DOHH2 (cell line): Measurements from ENCODE around the gene KCNAB1.

ENCODE experiments used
- H3F3A ChIP-seq: fragments of 200-600 bp; sonication (generic), shearing (Covaris generic); 2 replicates; pipeline ENCODE4 v1.6.0; 2016; ENCODE audit warnings: antibody characterized with exemption, mild to moderate bottlenecking; ENCODE audit not compliant: control insufficient read depth, insufficient read depth
- H3K27ac ChIP-seq: fragments of 200-600 bp; sonication (generic); 2 replicates; pipeline ENCODE4 v1.5.1; 2014; ENCODE audit warnings: low read depth, mild to moderate bottlenecking, low read length, moderate library complexity
- H3K27me3 ChIP-seq: fragments of 200-600 bp; sonication (generic); 2 replicates; pipeline ENCODE4 v1.6.1; 2014; ENCODE audit warnings: mild to moderate bottlenecking, low read length, mixed read lengths; ENCODE audit not compliant: control insufficient read depth
- H3K36me3 ChIP-seq: fragments of 200-600 bp; sonication (generic); 2 replicates; pipeline ENCODE4 v1.6.1; 2014; ENCODE audit warnings: mild to moderate bottlenecking, low read length, moderate library complexity, mixed read lengths; ENCODE audit not compliant: control insufficient read depth
- H3K4me1 ChIP-seq: fragments of 200-600 bp; sonication (generic); 2 replicates; pipeline ENCODE4 v1.6.1; 2014; ENCODE audit warnings: mild to moderate bottlenecking, low read length, mixed read lengths; ENCODE audit not compliant: control insufficient read depth
- H3K4me2 ChIP-seq: fragments of 200-600 bp; sonication (generic); 2 replicates; pipeline ENCODE4 v1.6.0; 2014; ENCODE audit warnings: mild to moderate bottlenecking, low read length, moderate library complexity
- H3K4me3 ChIP-seq: fragments of 200-600 bp; sonication (generic); 2 replicates; pipeline ENCODE4 v1.5.1; 2014; ENCODE audit warnings: mild to moderate bottlenecking, low read length, mixed read lengths
- H3K79me2 ChIP-seq: fragments of 200-600 bp; sonication (generic); 2 replicates; pipeline ENCODE4 v1.6.1; 2014; ENCODE audit warnings: mild to moderate bottlenecking, low read length, mixed read lengths; ENCODE audit not compliant: control insufficient read depth
- H3K9me2 ChIP-seq: fragments of 200-600 bp; sonication (generic); replicated peaks from 2 replicates; pipeline ENCODE4 v1.6.1; 2014; ENCODE audit warnings: mild to moderate bottlenecking, low read length, mixed read lengths; ENCODE audit not compliant: control insufficient read depth
- H3K9me3 ChIP-seq: fragments of 200-600 bp; sonication (generic); 2 replicates; pipeline ENCODE4 v1.6.1; 2014; ENCODE audit warnings: antibody characterized with exemption, low read length, mixed read lengths; ENCODE audit not compliant: control insufficient read depth, insufficient read depth
- H4K20me1 ChIP-seq: fragments of 200-600 bp; sonication (generic); 2 replicates; pipeline ENCODE4 v1.6.0; 2014; ENCODE audit warnings: low read depth, mild to moderate bottlenecking, antibody characterized with exemption, low read length, moderate library complexity; ENCODE audit not compliant: control insufficient read depth, insufficient read depth
- CTCF ChIP-seq: fragments of 200-600 bp; sonication (generic); IDR thresholded peaks from one replicate; pipeline ENCODE4 v1.5.1; 2014; ENCODE audit warnings: antibody characterized with exemption, mild to moderate bottlenecking, low read depth, low read length; ENCODE audit not compliant: poor library complexity, severe bottlenecking
- EZH2phosphoT487 ChIP-seq: fragments of 200-600 bp; sonication (generic); IDR thresholded peaks from 2 replicates; pipeline ENCODE4 v1.6.1; 2017; ENCODE audit warnings: borderline replicate concordance, mild to moderate bottlenecking, antibody characterized with exemption, low read length, moderate library complexity, mixed read lengths

The KCNAB1 gene

DNA sequence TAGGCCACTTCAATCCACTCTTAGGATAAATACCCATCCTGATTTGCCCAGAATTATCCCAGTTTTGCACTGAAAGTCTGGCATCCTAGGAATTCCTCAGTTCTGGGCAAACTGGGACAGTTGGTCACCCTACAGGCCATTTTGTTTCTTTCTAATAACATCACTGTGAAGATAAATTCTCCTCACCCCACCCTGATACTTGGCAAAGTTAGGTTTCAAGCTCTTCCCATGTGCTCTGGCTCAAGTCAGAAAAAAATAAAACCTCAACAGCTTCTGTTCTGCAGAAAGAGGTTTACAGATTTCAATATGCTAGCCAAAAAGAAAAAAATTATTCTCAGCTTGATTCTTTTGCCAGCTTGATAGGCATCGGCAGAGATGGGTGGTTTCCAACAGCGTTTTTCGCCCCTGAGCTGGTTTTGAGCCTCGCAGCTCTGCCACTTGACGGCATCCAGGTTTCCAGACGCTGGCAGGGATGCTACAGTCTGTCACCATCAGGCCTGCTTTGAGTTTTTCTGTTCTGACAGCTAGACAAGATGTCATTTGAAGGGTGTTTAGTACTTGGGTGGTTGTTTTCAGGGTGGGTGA lies 263.2 kb downstream of the KCNAB1 start:
- no peak overlapping the region for H3K4me3 ChIP-seq
- H4K20me1 ChIP-seq = no peaks in the 10 kb centered on the region
- H3K79me2 ChIP-seq = no peaks in the 10 kb centered on the region
- no peaks in the 10 kb centered on the region for H3K9me2 ChIP-seq
- H3K4me2 ChIP-seq = no peak overlapping the region
- H3K36me3 ChIP-seq = no peaks in the 10 kb centered on the region
- no peak overlapping the region for H3K27ac ChIP-seq
- no peaks in the 10 kb centered on the region for H3K9me3 ChIP-seq
- no peak for TF ChIP-seq CTCF
- TF ChIP-seq EZH2phosphoT487 = no peak
- H3K27me3 ChIP-seq = peaks cover 21% of the 10 kb centered on the region
- no peaks in the 10 kb centered on the region for H3K4me1 ChIP-seq
- no peaks in the 10 kb centered on the region for H3F3A ChIP-seq

- Histone ChIP-seq H3K27me3 (peaks cover 12% of the 10 kb centered on the region), H3K27ac (no peak overlapping the region), H3F3A (no peaks in the 10 kb centered on the region), H3K36me3 (no peaks in the 10 kb centered on the region), H3K79me2 (no peaks in the 10 kb centered on the region), H3K4me1 (no peaks in the 10 kb centered on the region), H3K4me2 (no peak overlapping the region), H3K4me3 (no peak overlapping the region), H3K9me3 (no peaks in the 10 kb centered on the region), H3K9me2 (no peaks in the 10 kb centered on the region), H4K20me1 (no peaks in the 10 kb centered on the region)
- TF ChIP-seq CTCF = no peak
- TF ChIP-seq EZH2phosphoT487 = no peak
Observed at GRCh38 chr3:156388497-156389448, 268.4 kb downstream of the KCNAB1 start.

- H3K9me3 ChIP-seq = no peaks in the 10 kb centered on the region
- H4K20me1 ChIP-seq = no peaks in the 10 kb centered on the region
- no peaks in the 10 kb centered on the region for H3K9me2 ChIP-seq
- TF ChIP-seq CTCF = no peak
- TF ChIP-seq EZH2phosphoT487 = no peak
- H3K27me3 ChIP-seq = peaks cover 5% of the 10 kb centered on the region
- H3F3A ChIP-seq = no peaks in the 10 kb centered on the region
- H3K79me2 ChIP-seq = no peaks in the 10 kb centered on the region
- no peak overlapping the region for H3K4me3 ChIP-seq
- no peaks in the 10 kb centered on the region for H3K36me3 ChIP-seq
- H3K4me2 ChIP-seq = no peak overlapping the region
- no peaks in the 10 kb centered on the region for H3K4me1 ChIP-seq
- H3K27ac ChIP-seq = no peak overlapping the region
Observed at GRCh38 chr3:156389449-156389950, 269.1 kb downstream of the KCNAB1 start.
